Caco-2 (cell line): Measurements from ENCODE around the gene RNU6-8. TPM values are rescaled to one million over a fixed set of nuclear protein-coding genes. Genes with fewer than 3 reads are reported as not detected.

ENCODE experiments used
- BruUV-seq: library from RNA; stranded (reverse); fragments of 400-500 nt; replicated peaks from 2 replicates; lab custom pipeline; 2021; lab: Mats Ljungman, UMichigan
- CTCF ChIA-PET: fragments of 300-600 bp; sonication (Branson Sonifier 250); formaldehyde crosslinking; loops from one replicate; lab custom pipeline; 2022; ENCODE audit warnings: antibody characterized with exemption; lab: Charles Lee
- POLR2A ChIA-PET: fragments of 300-600 bp; sonication (Branson Sonifier 250); formaldehyde crosslinking; loops from one replicate; lab custom pipeline; 2022; ENCODE audit warnings: antibody characterized with exemption; lab: Charles Lee
- DNase-seq, 2 experiments: peaks; one replicate each; pipeline versions ENCODE4 v3.0.0 to v3.0.0-alpha.2; 2020 to 2022
- H3K27me3 ChIP-seq: replicated peaks from 2 replicates; pipeline ENCODE4 v1.6.0; 2011; ENCODE audit warnings: low read length; ENCODE audit not compliant: control insufficient read depth, insufficient read depth
- H3K36me3 ChIP-seq: 2 replicates; pipeline ENCODE4 v1.5.1; 2011; ENCODE audit warnings: low read length; ENCODE audit not compliant: control insufficient read depth, insufficient read depth
- H3K4me1 ChIP-seq: fragments of 250-450 bp; sonication (Bioruptor Pico); 2 replicates; pipeline ENCODE4 v1.5.1; 2020; ENCODE audit warnings: mild to moderate bottlenecking
- H3K4me3 ChIP-seq: 2 replicates; pipeline ENCODE4 v1.5.1; 2011; ENCODE audit warnings: low read depth, mild to moderate bottlenecking, control low read depth, low read length
- H3K9me3 ChIP-seq: fragments of 250-450 bp; sonication (Bioruptor Pico); 2 replicates; pipeline ENCODE4 v1.5.1; 2020; ENCODE audit warnings: mild to moderate bottlenecking, moderate library complexity
- H3K27ac Mint-ChIP-seq: one replicate; pipeline ENCODE4 v1.8.0; 2022; ENCODE audit warnings: mixed read lengths; ENCODE audit not compliant: unreplicated experiment
- H3K27me3 Mint-ChIP-seq: one replicate; pipeline ENCODE4 v1.8.0; 2022; ENCODE audit warnings: mixed read lengths; ENCODE audit not compliant: insufficient read depth, unreplicated experiment
- H3K36me3 Mint-ChIP-seq: one replicate; pipeline ENCODE4 v1.8.0; 2022; ENCODE audit warnings: mild to moderate bottlenecking, mixed read lengths; ENCODE audit not compliant: insufficient read depth, unreplicated experiment
- H3K4me1 Mint-ChIP-seq: one replicate; pipeline ENCODE4 v1.8.0; 2022; ENCODE audit warnings: low read depth, mixed read lengths; ENCODE audit not compliant: unreplicated experiment
- H3K4me3 Mint-ChIP-seq: one replicate; pipeline ENCODE4 v1.8.0; 2022; ENCODE audit warnings: mild to moderate bottlenecking, moderate library complexity, mixed read lengths; ENCODE audit not compliant: unreplicated experiment
- H3K9me3 Mint-ChIP-seq: one replicate; pipeline ENCODE4 v1.8.0; 2022; ENCODE audit warnings: mixed read lengths; ENCODE audit not compliant: unreplicated experiment
- intact Hi-C: fragments of 100-400 bp; cut with micrococcal nuclease; formaldehyde crosslinking; loops from one replicate; pipeline ENCODE4 v1.10.0; 2022; ENCODE audit not compliant: unreplicated experiment
- total RNA-seq: library from RNA; stranded (reverse); gene quantifications from 2 replicates; pipeline ENCODE4 v1.2.3, GENCODE V29; 2022
- TF ChIP-seq, protein P1 (sequence below), 2 experiments: fragments of 200-600 bp in 1 of 2; IDR thresholded peaks; 1 replicate in 1 of 2; 2 replicates in 1 of 2; pipeline versions ENCODE4 v1.5.1 to v1.8.0; 2011 to 2022; ENCODE audit warnings: antibody characterized with exemption in 1 of 2, control low read depth in 1 of 2, inconsistent platforms in 1 of 2, low read depth in 1 of 2, low read length in 1 of 2, mild to moderate bottlenecking in 1 of 2, moderate library complexity in 1 of 2; ENCODE audit not compliant: insufficient read depth in 1 of 2, severe bottlenecking in 1 of 2, unreplicated experiment in 1 of 2

Gene RNU6-8
- total RNA-seq, 1 experiment from 2014 or later, result not detected

DNA sequence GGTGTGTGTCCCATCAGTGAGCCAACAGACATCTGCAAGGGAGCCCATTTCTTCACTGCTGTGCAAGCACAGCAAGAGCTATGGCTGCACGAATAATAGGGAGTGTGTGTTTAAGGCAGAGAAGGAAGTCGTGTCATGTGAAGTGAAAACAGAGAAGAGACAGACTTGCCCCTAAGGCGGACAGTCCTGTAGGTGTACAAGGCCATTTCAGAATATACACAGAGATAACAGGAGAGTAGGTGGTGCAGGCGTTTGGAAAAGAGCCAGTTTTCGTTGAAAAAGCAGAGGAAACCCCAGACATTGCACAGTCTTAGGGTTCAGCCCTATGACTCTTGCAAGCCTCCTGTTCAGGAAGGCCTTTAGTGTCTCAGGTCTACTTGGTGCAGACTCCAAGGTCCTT, 46.3 kb upstream of the RNU6-8 start:
- Mint-ChIP-seq H3K4me1 (no peaks in the 10 kb centered on the region), H3K36me3 (no peaks in the 10 kb centered on the region), H3K9me3 (no peaks in the 10 kb centered on the region), H3K4me3 (no peak overlapping the region), H3K27me3 (no peaks in the 10 kb centered on the region), H3K27ac (no peak overlapping the region)
- TF ChIP-seq, protein P1, sequence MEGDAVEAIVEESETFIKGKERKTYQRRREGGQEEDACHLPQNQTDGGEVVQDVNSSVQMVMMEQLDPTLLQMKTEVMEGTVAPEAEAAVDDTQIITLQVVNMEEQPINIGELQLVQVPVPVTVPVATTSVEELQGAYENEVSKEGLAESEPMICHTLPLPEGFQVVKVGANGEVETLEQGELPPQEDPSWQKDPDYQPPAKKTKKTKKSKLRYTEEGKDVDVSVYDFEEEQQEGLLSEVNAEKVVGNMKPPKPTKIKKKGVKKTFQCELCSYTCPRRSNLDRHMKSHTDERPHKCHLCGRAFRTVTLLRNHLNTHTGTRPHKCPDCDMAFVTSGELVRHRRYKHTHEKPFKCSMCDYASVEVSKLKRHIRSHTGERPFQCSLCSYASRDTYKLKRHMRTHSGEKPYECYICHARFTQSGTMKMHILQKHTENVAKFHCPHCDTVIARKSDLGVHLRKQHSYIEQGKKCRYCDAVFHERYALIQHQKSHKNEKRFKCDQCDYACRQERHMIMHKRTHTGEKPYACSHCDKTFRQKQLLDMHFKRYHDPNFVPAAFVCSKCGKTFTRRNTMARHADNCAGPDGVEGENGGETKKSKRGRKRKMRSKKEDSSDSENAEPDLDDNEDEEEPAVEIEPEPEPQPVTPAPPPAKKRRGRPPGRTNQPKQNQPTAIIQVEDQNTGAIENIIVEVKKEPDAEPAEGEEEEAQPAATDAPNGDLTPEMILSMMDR (IDR thresholded peaks at IDR 0.05; ENCODE audit: insufficient read depth in 1 of 2, low read depth in 1 of 2, low read length in 1 of 2, severe bottlenecking in 1 of 2, unreplicated experiment in 1 of 2), result no peak
- ChIA-PET CTCF (interaction anchor here (0.6 kb wide), 1 partner anchor 309 kb away, joined by 4 read pairs; no protein-coding TSS in a partner anchor), POLR2A (no interaction called here)
- no peak overlapping the region for H3K4me3 ChIP-seq
- no peak for DNase-seq
- H3K4me1 ChIP-seq, result no peaks in the 10 kb centered on the region
- no TSS peak for BruUV-seq
- intact Hi-C loops, result no loop called here
- H3K9me3 ChIP-seq, result no peaks in the 10 kb centered on the region
- H3K27me3 ChIP-seq, result no peaks in the 10 kb centered on the region
- H3K36me3 ChIP-seq, result no peaks in the 10 kb centered on the region

DNA sequence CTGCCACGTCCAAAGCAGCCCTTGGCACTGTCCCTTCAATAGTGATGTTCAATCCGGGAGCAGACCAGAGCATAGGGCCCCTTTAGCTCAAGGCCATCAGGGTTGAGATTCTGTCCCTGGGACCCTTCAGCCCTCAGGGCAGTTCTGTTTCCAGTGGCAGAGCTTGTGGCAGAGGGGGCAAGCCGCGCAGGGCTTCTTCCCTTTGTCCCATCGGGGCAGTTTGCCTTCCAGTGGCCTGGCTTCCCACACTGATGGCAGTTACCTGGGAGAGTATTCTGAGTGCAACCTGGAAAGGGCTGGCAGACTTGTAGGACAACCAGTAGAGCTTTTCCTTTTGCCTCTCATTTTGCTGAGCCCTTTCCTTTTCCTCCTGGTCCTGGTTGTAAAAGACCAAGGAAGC, 43.7 kb upstream of the RNU6-8 start:
- Histone ChIP-seq H3K9me3 (no peaks in the 10 kb centered on the region), H3K36me3 (no peaks in the 10 kb centered on the region), H3K4me1 (no peaks in the 10 kb centered on the region), H3K27me3 (no peaks in the 10 kb centered on the region), H3K4me3 (no peak overlapping the region)
- Mint-ChIP-seq H3K27me3 (no peaks in the 10 kb centered on the region), H3K36me3 (no peaks in the 10 kb centered on the region), H3K27ac (no peak overlapping the region), H3K4me1 (no peaks in the 10 kb centered on the region), H3K9me3 (no peaks in the 10 kb centered on the region), H3K4me3 (no peak overlapping the region)
- POLR2A ChIA-PET, result no interaction called here
- BruUV-seq, result no TSS peak
- TF ChIP-seq, protein P1 (IDR thresholded peaks at IDR 0.05; ENCODE audit: insufficient read depth in 1 of 2, low read depth in 1 of 2, low read length in 1 of 2, severe bottlenecking in 1 of 2, unreplicated experiment in 1 of 2), result no peak
- CTCF ChIA-PET, result no interaction called here
- intact Hi-C loops, result no loop called here
- no peak for DNase-seq

DNA sequence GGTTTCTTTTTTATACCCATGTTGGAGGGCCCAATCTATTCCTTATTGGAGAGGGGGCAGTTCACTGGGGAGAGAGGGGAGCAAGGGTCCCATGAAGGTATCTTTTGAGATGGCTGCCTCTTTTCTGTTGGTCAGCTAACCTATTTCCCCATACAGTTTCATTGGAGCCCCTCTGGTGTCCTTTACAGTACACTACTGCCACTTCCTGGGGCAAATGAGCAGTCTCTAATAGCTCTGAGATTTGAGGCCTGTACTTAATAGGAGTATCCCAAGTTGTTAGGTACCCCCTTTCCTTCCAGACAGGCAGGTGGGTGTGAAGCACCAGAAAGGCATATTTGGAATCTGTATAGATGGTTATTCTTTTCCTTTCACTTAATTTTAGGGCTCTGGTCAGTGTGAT, 41.3 kb upstream of the RNU6-8 start:
- BruUV-seq, result no TSS peak

More for the DNA sequence above, 41.3 kb upstream of the RNU6-8 start:
- ChIA-PET POLR2A (no interaction called here), CTCF (interaction anchor here (0.7 kb wide), 1 partner anchor 310 kb away, joined by 4 read pairs; no protein-coding TSS in a partner anchor)
- Histone ChIP-seq H3K27me3 (no peaks in the 10 kb centered on the region), H3K4me1 (no peaks in the 10 kb centered on the region), H3K36me3 (no peaks in the 10 kb centered on the region), H3K4me3 (no peak overlapping the region), H3K9me3 (0 out of 2 replicates have a peak, but pooled peaks cover 3% of the 10 kb centered on the region)
- no peaks in the 10 kb centered on the region for H3K27me3 Mint-ChIP-seq
- H3K4me3 Mint-ChIP-seq, result no peak overlapping the region
- DNase-seq, result no peak
- intact Hi-C loops, result loop anchor here (2.0 kb wide), 1 partner anchor 310 kb away; no protein-coding TSS in a partner anchor
- no peak overlapping the region for H3K27ac Mint-ChIP-seq
- H3K4me1 Mint-ChIP-seq, result no peaks in the 10 kb centered on the region
- TF ChIP-seq, protein P1 (IDR thresholded peaks at IDR 0.05; ENCODE audit: insufficient read depth in 1 of 2, low read depth in 1 of 2, low read length in 1 of 2, severe bottlenecking in 1 of 2, unreplicated experiment in 1 of 2), result no peak
- peaks cover 11% of the 10 kb centered on the region for H3K9me3 Mint-ChIP-seq
- no peaks in the 10 kb centered on the region for H3K36me3 Mint-ChIP-seq
